HuH-7.5 (cell line): ENCODE measurements around the gene MRFAP1.
"Not testable (repeated sequence)": the region's sequence is repeated elsewhere in the genome, so short reads cannot be mapped to it uniquely, and the experiment has no call there.

ENCODE experiments used
- DNase-seq: peaks from one replicate; pipeline ENCODE4 v3.0.0; 2011; ENCODE audit warnings: low spot score

The MRFAP1 gene

GRCh38 chr4:6668391-6668790 is 27.9 kb downstream of the MRFAP1 start:
- DNase-seq = no peak

- DNase-seq = no peak
Observed at GRCh38 chr4:6671648-6672047, 31.2 kb downstream of the MRFAP1 start.

- no peak for DNase-seq
Observed at GRCh38 chr4:6672131-6672530, 31.6 kb downstream of the MRFAP1 start.

GRCh38 chr4:6672541-6673190 is 32.2 kb downstream of the MRFAP1 start:
- DNase-seq = not testable (repeated sequence)

- not testable (repeated sequence) for DNase-seq
Observed at GRCh38 chr4:6673191-6673659, 32.7 kb downstream of the MRFAP1 start.

- peak; percentile 99 for DNase-seq
Observed at GRCh38 chr4:6673660-6674499, 33.4 kb downstream of the MRFAP1 start.

GRCh38 chr4:6674500-6675149 is 34.1 kb downstream of the MRFAP1 start:
- peak; percentile 77 for DNase-seq

- DNase-seq = no peak
Observed at GRCh38 chr4:6676722-6677558, 36.5 kb downstream of the MRFAP1 start.

GRCh38 chr4:6680372-6681034 is 40.0 kb downstream of the MRFAP1 start:
- no peak for DNase-seq

GRCh38 chr4:6681191-6681590 is 40.7 kb downstream of the MRFAP1 start:
- DNase-seq = no peak

- DNase-seq = no peak
Observed at GRCh38 chr4:6682862-6683590, 42.5 kb downstream of the MRFAP1 start.

GRCh38 chr4:6684656-6685055 is 44.2 kb downstream of the MRFAP1 start:
- DNase-seq = no peak

- no peak for DNase-seq
Observed at GRCh38 chr4:6686104-6686787, 45.8 kb downstream of the MRFAP1 start.

GRCh38 chr4:6687947-6688878 is 47.7 kb downstream of the MRFAP1 start:
- DNase-seq = no peak

GRCh38 chr4:6688879-6689505 is 48.5 kb downstream of the MRFAP1 start:
- DNase-seq = peak; percentile 77

- DNase-seq = no peak
Observed at GRCh38 chr4:6689506-6689960, 49.0 kb downstream of the MRFAP1 start.
